K562 (cell line): ENCODE data around the gene CBX3.

Experiments
- BRCA1 ChIP-seq, 2 experiments: fragments of 450-650 bp in 1 of 2; sonication (generic) in 1 of 2; formaldehyde crosslinking in 1 of 2; IDR thresholded peaks; 2 replicates each; pipeline versions ENCODE4 v1.5.0 to v1.6.1; 2017 to 2020; ENCODE audit warnings: mild to moderate bottlenecking in 1 of 2, missing genetic modification reagents in 1 of 2
- POLR2A ChIP-seq: fragments of 450-650 bp; conservative IDR thresholded peaks from 2 replicates; pipeline ENCODE4 v1.6.1; 2016
- TF ChIP-seq, protein P1 (sequence below): sonication (generic); formaldehyde crosslinking; IDR thresholded peaks from 2 replicates; pipeline ENCODE4 v1.4.0; 2020; ENCODE audit warnings: mild to moderate bottlenecking, missing genetic modification reagents
- TF ChIP-seq, protein P2 (sequence below), 3 experiments: IDR thresholded peaks in 2 of 3; conservative IDR thresholded peaks in 1 of 3; 2 replicates each; pipeline ENCODE4 v1.5.1; 2011 to 2012; ENCODE audit warnings: low read length in 3 of 3, mild to moderate bottlenecking in 3 of 3, control low read depth in 2 of 3, improper control_type of control experiment in 1 of 3, inconsistent platforms in 1 of 3, low read depth in 1 of 3, mixed read lengths in 1 of 3, moderate library complexity in 1 of 3; ENCODE audit not compliant: insufficient read depth in 2 of 3
- TF ChIP-seq, protein P3 (sequence below): sonication (generic); formaldehyde crosslinking; IDR thresholded peaks from 2 replicates; pipeline ENCODE4 v1.8.0; 2022; ENCODE audit warnings: mild to moderate bottlenecking, missing genetic modification reagents, borderline replicate concordance
- TF ChIP-seq, protein P4 (sequence below): IDR thresholded peaks from 2 replicates; pipeline ENCODE4 v1.6.1; 2016; ENCODE audit warnings: missing genetic modification characterization, missing compliant biosample characterization

GRCh38 chr7:26237035-26237807, 35.7 kb downstream of the CBX3 start:
- TF ChIP-seq, protein P1, sequence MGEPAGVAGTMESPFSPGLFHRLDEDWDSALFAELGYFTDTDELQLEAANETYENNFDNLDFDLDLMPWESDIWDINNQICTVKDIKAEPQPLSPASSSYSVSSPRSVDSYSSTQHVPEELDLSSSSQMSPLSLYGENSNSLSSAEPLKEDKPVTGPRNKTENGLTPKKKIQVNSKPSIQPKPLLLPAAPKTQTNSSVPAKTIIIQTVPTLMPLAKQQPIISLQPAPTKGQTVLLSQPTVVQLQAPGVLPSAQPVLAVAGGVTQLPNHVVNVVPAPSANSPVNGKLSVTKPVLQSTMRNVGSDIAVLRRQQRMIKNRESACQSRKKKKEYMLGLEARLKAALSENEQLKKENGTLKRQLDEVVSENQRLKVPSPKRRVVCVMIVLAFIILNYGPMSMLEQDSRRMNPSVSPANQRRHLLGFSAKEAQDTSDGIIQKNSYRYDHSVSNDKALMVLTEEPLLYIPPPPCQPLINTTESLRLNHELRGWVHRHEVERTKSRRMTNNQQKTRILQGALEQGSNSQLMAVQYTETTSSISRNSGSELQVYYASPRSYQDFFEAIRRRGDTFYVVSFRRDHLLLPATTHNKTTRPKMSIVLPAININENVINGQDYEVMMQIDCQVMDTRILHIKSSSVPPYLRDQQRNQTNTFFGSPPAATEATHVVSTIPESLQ (CRISPR knock-in tag), result no peak
- TF ChIP-seq POLR2A (no peak), BRCA1 (IDR thresholded peaks at IDR 0.05) (no peak), BRCA1 (CRISPR knock-in tag; IDR thresholded peaks at IDR 0.05) (no peak)
- TF ChIP-seq, protein P2, sequence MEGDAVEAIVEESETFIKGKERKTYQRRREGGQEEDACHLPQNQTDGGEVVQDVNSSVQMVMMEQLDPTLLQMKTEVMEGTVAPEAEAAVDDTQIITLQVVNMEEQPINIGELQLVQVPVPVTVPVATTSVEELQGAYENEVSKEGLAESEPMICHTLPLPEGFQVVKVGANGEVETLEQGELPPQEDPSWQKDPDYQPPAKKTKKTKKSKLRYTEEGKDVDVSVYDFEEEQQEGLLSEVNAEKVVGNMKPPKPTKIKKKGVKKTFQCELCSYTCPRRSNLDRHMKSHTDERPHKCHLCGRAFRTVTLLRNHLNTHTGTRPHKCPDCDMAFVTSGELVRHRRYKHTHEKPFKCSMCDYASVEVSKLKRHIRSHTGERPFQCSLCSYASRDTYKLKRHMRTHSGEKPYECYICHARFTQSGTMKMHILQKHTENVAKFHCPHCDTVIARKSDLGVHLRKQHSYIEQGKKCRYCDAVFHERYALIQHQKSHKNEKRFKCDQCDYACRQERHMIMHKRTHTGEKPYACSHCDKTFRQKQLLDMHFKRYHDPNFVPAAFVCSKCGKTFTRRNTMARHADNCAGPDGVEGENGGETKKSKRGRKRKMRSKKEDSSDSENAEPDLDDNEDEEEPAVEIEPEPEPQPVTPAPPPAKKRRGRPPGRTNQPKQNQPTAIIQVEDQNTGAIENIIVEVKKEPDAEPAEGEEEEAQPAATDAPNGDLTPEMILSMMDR (IDR thresholded peaks at IDR 0.05 in 2 of 3, conservative IDR thresholded peaks at IDR 0.05 in 1 of 3; ENCODE audit: insufficient read depth in 2 of 3, low read depth in 1 of 3, low read length in 3 of 3), result no peak
- TF ChIP-seq, protein P3, sequence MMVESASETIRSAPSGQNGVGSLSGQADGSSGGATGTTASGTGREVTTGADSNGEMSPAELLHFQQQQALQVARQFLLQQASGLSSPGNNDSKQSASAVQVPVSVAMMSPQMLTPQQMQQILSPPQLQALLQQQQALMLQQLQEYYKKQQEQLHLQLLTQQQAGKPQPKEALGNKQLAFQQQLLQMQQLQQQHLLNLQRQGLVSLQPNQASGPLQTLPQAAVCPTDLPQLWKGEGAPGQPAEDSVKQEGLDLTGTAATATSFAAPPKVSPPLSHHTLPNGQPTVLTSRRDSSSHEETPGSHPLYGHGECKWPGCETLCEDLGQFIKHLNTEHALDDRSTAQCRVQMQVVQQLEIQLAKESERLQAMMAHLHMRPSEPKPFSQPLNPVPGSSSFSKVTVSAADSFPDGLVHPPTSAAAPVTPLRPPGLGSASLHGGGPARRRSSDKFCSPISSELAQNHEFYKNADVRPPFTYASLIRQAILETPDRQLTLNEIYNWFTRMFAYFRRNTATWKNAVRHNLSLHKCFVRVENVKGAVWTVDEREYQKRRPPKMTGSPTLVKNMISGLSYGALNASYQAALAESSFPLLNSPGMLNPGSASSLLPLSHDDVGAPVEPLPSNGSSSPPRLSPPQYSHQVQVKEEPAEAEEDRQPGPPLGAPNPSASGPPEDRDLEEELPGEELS, result no peak
- TF ChIP-seq, protein P4, sequence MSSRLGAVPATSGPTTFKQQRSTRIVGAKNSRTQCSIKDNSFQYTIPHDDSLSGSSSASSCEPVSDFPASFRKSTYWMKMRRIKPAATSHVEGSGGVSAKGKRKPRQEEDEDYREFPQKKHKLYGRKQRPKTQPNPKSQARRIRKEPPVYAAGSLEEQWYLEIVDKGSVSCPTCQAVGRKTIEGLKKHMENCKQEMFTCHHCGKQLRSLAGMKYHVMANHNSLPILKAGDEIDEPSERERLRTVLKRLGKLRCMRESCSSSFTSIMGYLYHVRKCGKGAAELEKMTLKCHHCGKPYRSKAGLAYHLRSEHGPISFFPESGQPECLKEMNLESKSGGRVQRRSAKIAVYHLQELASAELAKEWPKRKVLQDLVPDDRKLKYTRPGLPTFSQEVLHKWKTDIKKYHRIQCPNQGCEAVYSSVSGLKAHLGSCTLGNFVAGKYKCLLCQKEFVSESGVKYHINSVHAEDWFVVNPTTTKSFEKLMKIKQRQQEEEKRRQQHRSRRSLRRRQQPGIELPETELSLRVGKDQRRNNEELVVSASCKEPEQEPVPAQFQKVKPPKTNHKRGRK (tag), result no peak
